Body of pancreas (tissue), 4 donors: ENCODE results near the gene FLRT3. TPM values are rescaled to one million over a fixed set of nuclear protein-coding genes. Genes with fewer than 3 reads are reported as not detected.

Experiments
- ATAC-seq: fragments of 150-250 bp; one replicate; pipeline ENCODE4 v1.9.1; 2016
- DNase-seq, 4 donors: peaks; one replicate each; pipeline ENCODE4 v3.0.0-alpha.2; 2019
- H3K27ac ChIP-seq, 4 donors: fragments of 200-600 bp; sonication (generic); 1 replicate in 3 of 4; 2 replicates in 1 of 4; pipeline versions ENCODE4 v1.5.1 to v1.6.1; 2016 to 2019; ENCODE audit warnings: mild to moderate bottlenecking in 1 of 4, mixed read lengths in 1 of 4, moderate library complexity in 1 of 4
- H3K27me3 ChIP-seq, 2 donors: fragments of 200-600 bp; sonication (generic); one replicate each; pipeline ENCODE4 v1.6.0; 2016; ENCODE audit warnings: mild to moderate bottlenecking in 1 of 2
- H3K36me3 ChIP-seq, 2 donors: fragments of 200-600 bp; sonication (generic); replicated peaks in 1 of 2; 2 replicates each; pipeline ENCODE4 v1.5.1; 2016; ENCODE audit warnings: low read depth in 2 of 2; ENCODE audit not compliant: insufficient read depth in 1 of 2
- H3K4me1 ChIP-seq: fragments of 200-600 bp; sonication (generic); one replicate; pipeline ENCODE4 v1.6.0; 2016
- H3K4me3 ChIP-seq, 2 donors: fragments of 200-600 bp; sonication (generic); 1 replicate in 1 of 2; 2 replicates in 1 of 2; pipeline ENCODE4 v1.5.1; 2016 to 2019
- H3K9me3 ChIP-seq, 3 donors: fragments of 200-600 bp; sonication (generic); 1 replicate in 2 of 3; 2 replicates in 1 of 3; pipeline ENCODE4 v1.5.1; 2016
- POLR2A ChIP-seq, 3 donors: fragments of 450-650 bp; IDR thresholded peaks; one replicate each; pipeline ENCODE4 v1.6.1; 2016; ENCODE audit warnings: antibody characterized with exemption in 3 of 3, mild to moderate bottlenecking in 2 of 3
- WGBS, 2 donors: methylation state at CpG; one replicate each; pipeline ENCODE4 v1.1.5; 2017; 5-methylcytosine and 5-hydroxymethylcytosine counted together
- intact Hi-C: fragments of 100-400 bp; cut with DNase I; formaldehyde crosslinking; loops from one replicate; pipeline ENCODE4 v1.15.1; 2023
- total RNA-seq, 2 donors: library from RNA; depleted of rRNA; stranded (reverse); fragments of >200 nt; gene quantifications; one replicate each; pipeline ENCODE4 v1.1.0, GENCODE V29; 2016
- TF ChIP-seq, protein P1 (sequence below), 7 experiments: fragments of 450-650 bp in 4 of 7; fragments of 200-600 bp in 3 of 7; sonication (generic) in 3 of 7; IDR thresholded peaks; one replicate each; pipeline ENCODE4 v1.5.1; 2016 to 2019; ENCODE audit warnings: antibody characterized with exemption in 7 of 7

FLRT3 gene
- total RNA-seq: 10 to 100 TPM in 1 of 2 donors, 1 to 10 TPM in 1; 3.1 to 21.1 TPM

DNA sequence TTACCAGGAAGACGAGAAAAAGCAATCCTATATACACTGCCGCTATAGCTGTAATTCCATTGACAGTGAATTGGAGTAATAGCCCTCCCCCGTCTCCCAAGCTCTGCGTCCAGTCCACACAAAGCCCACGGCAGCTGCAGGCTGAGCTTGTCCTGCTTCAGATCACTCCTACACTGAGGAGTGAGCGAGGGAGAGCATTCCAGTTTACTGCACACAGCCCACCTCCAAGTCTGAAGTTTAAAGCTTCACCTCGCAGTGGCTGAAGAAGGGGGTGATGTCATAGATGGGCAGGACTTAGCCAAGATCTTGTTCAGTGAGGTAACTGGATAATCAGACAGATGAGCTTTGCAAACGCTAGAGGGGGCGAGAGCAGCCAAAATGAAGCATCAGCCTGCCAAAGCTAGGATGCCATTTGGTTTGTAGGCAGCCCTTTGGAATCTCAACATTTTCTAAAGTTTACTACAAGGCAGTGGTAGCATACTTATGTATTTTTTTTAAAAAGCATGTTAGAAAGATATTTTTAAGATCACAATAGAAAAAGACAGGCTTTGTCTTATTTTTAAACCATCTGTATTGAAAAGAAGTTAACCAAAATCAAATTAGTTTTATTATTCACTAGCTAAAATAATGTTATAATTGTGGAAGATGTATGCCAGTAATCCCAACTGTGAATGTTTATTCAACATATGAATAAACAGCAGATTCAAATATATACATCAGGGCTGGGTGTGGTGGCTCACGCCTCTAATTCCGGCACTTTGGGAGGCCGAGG lies at the start of gene FLRT3:
Gene FLRT3, minus strand, starts transcription at position 213 of the 772 bp plus-strand sequence. CDS start 10,106 bp downstream, outside the sequence.
- Histone ChIP-seq H3K27ac (peak within 1 kb of the TSS; percentile 58 to 83 (median 72)), H3K9me3 (no peaks in the 10 kb centered on the region), H3K4me1 (peaks cover 4% of the 10 kb centered on the region), H3K27me3 (no peaks in the 10 kb centered on the region), H3K36me3 (no peaks in the 10 kb centered on the region), H3K4me3 (peak within 1 kb of the TSS; percentile 31 to 47)
- intact Hi-C loops: no loop called here
- WGBS, 2 donors: 23 to 27% methylated on average over 12 of the region's 12 CpGs
- DNase-seq: peak; percentile 83 to 92 (median 88)
- peak; percentile 99 for ATAC-seq
- TF ChIP-seq, protein P1, sequence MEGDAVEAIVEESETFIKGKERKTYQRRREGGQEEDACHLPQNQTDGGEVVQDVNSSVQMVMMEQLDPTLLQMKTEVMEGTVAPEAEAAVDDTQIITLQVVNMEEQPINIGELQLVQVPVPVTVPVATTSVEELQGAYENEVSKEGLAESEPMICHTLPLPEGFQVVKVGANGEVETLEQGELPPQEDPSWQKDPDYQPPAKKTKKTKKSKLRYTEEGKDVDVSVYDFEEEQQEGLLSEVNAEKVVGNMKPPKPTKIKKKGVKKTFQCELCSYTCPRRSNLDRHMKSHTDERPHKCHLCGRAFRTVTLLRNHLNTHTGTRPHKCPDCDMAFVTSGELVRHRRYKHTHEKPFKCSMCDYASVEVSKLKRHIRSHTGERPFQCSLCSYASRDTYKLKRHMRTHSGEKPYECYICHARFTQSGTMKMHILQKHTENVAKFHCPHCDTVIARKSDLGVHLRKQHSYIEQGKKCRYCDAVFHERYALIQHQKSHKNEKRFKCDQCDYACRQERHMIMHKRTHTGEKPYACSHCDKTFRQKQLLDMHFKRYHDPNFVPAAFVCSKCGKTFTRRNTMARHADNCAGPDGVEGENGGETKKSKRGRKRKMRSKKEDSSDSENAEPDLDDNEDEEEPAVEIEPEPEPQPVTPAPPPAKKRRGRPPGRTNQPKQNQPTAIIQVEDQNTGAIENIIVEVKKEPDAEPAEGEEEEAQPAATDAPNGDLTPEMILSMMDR (IDR thresholded peaks at IDR 0.05): peak; percentile 47 to 94 (median 90)
- TF ChIP-seq POLR2A (IDR thresholded peaks at IDR 0.05): peak; percentile 73 to 91 (median 91)

DNA sequence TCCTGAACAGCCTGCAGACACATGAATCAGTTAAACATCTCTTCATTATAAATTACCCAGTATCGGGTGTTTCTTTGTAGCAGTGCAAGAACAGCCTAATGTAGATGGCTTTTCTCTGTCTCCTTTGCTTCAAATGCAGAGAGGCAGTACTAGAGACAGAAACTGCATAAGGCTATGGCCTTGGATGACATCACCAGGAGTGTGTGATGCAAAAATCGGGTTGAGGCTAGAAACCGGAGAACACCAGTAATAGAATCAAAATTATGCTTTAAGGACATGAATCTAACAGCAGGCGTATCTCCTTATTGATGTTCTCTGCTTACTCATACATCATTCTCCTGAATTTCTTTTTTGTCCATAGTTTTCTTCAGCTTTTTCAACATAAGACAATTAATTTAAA lies 49.3 kb upstream of the FLRT3 start:
- no peak for TF ChIP-seq POLR2A (IDR thresholded peaks at IDR 0.05)
- TF ChIP-seq, protein P1 (IDR thresholded peaks at IDR 0.05): no peak
- no peaks in the 10 kb centered on the region for H3K27me3 ChIP-seq
- intact Hi-C loops: no loop called here

DNA sequence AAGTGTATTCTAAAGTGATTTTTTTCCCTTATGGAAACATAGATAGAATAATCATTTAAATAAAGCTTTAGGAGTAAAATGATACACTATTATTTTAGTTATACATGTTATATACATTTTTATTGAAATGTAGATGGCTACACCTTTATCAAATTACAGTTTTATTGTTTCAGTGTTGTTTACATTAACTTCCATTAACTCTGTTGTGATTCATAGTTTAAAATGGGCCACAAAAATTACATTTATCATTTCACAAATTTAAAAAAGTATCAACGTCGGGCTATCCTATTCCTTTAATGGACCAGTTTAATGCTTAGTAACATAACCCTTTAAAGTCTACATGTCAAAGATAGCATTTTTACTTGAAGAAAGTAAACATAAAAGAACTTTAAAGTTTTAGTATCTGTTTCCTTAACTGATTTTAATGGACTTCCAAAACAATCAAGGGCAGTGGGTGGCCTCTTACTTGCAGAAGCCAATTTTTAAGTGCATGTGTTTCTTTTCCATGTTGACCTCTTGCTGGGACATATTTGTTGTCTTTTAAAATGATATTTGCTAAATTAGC lies 47.8 kb upstream of the FLRT3 start:
- Histone ChIP-seq H3K4me3 (no peak overlapping the region), H3K4me1 (no peaks in the 10 kb centered on the region), H3K9me3 (no peaks in the 10 kb centered on the region), H3K27ac (no peak overlapping the region), H3K36me3 (no peaks in the 10 kb centered on the region), H3K27me3 (no peaks in the 10 kb centered on the region)
- DNase-seq (no peak), ATAC-seq (no peak)
- no peak for TF ChIP-seq POLR2A (IDR thresholded peaks at IDR 0.05)
- TF ChIP-seq, protein P1 (IDR thresholded peaks at IDR 0.05): no peak
- intact Hi-C loops: no loop called here
- 66 to 67% methylated on average over 2 of the region's 2 CpGs for WGBS, 2 donors

More for the DNA sequence above, 49.3 kb upstream of the FLRT3 start:
- no peaks in the 10 kb centered on the region for H3K9me3 ChIP-seq
- DNase-seq: no peak
- no peak overlapping the region for H3K4me3 ChIP-seq
- H3K4me1 ChIP-seq: no peaks in the 10 kb centered on the region
- 84 to 89% methylated on average over 4 of the region's 4 CpGs for WGBS, 2 donors
- ATAC-seq: no peak
- H3K36me3 ChIP-seq: no peaks in the 10 kb centered on the region
- H3K27ac ChIP-seq: no peak overlapping the region

DNA sequence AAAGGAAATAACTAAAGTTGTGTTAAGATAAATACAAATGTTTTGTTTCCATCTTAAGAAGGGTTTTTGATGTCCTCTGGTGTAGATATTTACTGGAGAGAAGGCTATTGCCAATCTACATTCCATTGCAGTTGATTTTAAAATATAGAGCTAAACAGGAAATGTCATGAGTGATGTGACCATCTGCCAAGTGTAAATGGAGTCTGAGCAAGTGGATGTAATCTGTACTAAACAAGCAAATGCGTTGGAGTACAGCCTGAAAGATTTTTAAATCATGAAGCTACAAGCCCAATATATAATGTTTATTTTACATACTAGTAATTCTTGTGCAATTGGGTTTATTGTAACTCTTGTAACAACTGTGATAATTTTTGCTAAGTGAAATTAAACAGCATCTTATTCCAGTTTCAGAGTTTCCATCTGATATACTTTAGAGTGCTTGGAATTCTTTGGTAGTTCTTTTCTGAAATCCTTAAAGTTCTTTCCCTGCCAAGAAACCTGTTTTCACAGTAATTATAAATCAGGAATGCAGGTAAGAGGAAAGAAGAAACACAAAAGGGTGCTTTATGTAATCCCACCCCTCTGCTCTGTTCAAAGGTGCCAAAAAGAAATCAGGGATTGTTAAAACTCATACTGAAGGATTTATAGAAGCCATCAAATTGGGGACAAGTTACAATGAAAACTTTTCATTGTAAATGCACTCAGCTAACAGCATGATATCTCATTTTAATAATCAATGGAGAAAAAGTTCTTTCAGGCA lies 47.2 kb upstream of the FLRT3 start:
- DNase-seq: no peak
- Histone ChIP-seq H3K9me3 (no peaks in the 10 kb centered on the region), H3K27ac (no peak overlapping the region), H3K27me3 (no peaks in the 10 kb centered on the region), H3K4me3 (no peak overlapping the region), H3K36me3 (no peaks in the 10 kb centered on the region), H3K4me1 (no peaks in the 10 kb centered on the region)
- no peak for ATAC-seq
- WGBS, 2 donors: 12 to 23% methylated on average over 1 of the region's 1 CpG
- intact Hi-C loops: no loop called here
- TF ChIP-seq POLR2A (IDR thresholded peaks at IDR 0.05): no peak
- TF ChIP-seq, protein P1 (IDR thresholded peaks at IDR 0.05): no peak
